ENCODE measurements around the gene EMC9. TPM values are rescaled to one million over a fixed set of nuclear protein-coding genes. Genes with fewer than 3 reads are reported as not detected.

Gene EMC9
- total RNA-seq, 6 experiments from 2014 or later: 13.2 to 17.0 (median 15.3) TPM

DNA sequence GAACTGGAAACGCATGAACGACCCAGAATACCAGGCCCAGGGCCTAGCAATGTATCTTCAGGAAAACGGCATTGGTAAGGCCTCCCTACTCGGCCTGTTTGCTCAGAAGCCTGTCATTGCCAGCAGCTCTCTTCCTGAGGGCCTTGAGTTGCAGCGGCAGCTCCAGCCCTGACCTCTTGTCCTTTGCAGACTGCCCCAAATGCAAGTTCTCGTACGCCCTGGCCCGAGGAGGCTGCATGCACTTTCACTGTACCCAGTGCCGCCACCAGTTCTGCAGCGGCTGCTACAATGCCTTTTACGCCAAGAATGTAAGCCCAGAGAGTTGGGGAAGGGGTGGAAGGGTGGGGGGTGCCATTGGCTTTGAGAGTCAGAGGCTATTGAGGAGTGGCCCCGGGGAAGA lies 15.9 kb upstream of the EMC9 start:
- Mint-ChIP-seq H3K27ac (no peak overlapping the region), H3K27me3 (ENCODE audit: insufficient read depth) (peaks cover 3% of the 10 kb centered on the region; the same call in 1 of the 2 replicates), H3K36me3 (ENCODE audit: low read depth) (peaks cover 34% of the 10 kb centered on the region)

DNA sequence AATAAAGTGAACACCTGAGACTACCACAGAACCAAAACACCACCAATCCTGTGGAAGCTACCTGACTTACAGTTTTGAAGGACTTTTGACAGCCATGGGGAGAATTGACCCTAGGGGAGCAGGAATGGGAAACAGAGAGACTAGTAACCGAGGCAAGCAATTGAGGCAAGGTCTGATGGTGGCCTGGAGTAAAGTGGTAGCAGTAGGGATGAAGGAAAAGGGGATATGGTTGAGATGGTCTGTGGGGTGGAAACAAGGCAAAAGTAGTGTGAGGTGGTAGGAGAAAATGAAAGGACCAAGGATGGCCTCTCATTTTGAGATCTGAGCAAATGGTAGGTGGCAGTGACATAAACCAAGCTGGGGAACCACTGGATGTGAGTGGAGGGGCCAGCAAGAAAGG lies 15.4 kb upstream of the EMC9 start:
- H3K27ac Mint-ChIP-seq: no peak overlapping the region
- no peaks in the 10 kb centered on the region for H3K9me3 Mint-ChIP-seq
- peaks cover 3% of the 10 kb centered on the region; the same call in 1 of the 2 replicates for H3K27me3 Mint-ChIP-seq (ENCODE audit: insufficient read depth)
- TF ChIP-seq, protein P1, sequence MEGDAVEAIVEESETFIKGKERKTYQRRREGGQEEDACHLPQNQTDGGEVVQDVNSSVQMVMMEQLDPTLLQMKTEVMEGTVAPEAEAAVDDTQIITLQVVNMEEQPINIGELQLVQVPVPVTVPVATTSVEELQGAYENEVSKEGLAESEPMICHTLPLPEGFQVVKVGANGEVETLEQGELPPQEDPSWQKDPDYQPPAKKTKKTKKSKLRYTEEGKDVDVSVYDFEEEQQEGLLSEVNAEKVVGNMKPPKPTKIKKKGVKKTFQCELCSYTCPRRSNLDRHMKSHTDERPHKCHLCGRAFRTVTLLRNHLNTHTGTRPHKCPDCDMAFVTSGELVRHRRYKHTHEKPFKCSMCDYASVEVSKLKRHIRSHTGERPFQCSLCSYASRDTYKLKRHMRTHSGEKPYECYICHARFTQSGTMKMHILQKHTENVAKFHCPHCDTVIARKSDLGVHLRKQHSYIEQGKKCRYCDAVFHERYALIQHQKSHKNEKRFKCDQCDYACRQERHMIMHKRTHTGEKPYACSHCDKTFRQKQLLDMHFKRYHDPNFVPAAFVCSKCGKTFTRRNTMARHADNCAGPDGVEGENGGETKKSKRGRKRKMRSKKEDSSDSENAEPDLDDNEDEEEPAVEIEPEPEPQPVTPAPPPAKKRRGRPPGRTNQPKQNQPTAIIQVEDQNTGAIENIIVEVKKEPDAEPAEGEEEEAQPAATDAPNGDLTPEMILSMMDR (IDR thresholded peaks at IDR 0.05): no peak
- peaks cover 13% of the 10 kb centered on the region for H3K4me1 Mint-ChIP-seq (ENCODE audit: low read depth)
- DNase-seq: no peak
- H3K36me3 Mint-ChIP-seq (ENCODE audit: low read depth): peaks cover 29% of the 10 kb centered on the region
- H3K4me3 Mint-ChIP-seq: no peak overlapping the region

More for the DNA sequence above, 15.9 kb upstream of the EMC9 start:
- Mint-ChIP-seq H3K4me1 (ENCODE audit: low read depth) (peaks cover 18% of the 10 kb centered on the region), H3K4me3 (no peak overlapping the region), H3K9me3 (no peaks in the 10 kb centered on the region)
- TF ChIP-seq, protein P1 (IDR thresholded peaks at IDR 0.05): no peak
- DNase-seq: no peak

DNA sequence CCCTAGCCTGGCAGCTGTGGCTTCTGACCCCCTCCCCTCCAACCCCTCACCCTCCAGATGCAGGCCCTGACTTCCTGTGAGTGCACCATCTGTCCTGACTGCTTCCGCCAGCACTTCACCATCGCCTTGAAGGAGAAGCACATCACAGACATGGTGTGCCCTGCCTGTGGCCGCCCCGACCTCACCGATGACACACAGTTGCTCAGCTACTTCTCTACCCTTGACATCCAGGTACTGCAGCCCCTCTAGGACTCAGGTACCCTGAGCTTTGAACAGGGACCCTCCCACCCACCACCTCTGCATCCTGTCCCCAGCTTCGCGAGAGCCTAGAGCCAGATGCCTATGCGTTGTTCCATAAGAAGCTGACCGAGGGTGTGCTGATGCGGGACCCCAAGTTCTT lies 13.7 kb upstream of the EMC9 start:
- TF ChIP-seq, protein P1 (IDR thresholded peaks at IDR 0.05): no peak
- no peak overlapping the region for H3K27ac Mint-ChIP-seq
- no peak for DNase-seq
- no peak overlapping the region for H3K4me3 Mint-ChIP-seq
- no peaks in the 10 kb centered on the region for H3K4me1 Mint-ChIP-seq (ENCODE audit: low read depth)
- peaks cover 3% of the 10 kb centered on the region; the same call in 1 of the 2 replicates for H3K27me3 Mint-ChIP-seq (ENCODE audit: insufficient read depth)
- H3K36me3 Mint-ChIP-seq (ENCODE audit: low read depth): peaks cover 28% of the 10 kb centered on the region
- H3K9me3 Mint-ChIP-seq: no peaks in the 10 kb centered on the region

DNA sequence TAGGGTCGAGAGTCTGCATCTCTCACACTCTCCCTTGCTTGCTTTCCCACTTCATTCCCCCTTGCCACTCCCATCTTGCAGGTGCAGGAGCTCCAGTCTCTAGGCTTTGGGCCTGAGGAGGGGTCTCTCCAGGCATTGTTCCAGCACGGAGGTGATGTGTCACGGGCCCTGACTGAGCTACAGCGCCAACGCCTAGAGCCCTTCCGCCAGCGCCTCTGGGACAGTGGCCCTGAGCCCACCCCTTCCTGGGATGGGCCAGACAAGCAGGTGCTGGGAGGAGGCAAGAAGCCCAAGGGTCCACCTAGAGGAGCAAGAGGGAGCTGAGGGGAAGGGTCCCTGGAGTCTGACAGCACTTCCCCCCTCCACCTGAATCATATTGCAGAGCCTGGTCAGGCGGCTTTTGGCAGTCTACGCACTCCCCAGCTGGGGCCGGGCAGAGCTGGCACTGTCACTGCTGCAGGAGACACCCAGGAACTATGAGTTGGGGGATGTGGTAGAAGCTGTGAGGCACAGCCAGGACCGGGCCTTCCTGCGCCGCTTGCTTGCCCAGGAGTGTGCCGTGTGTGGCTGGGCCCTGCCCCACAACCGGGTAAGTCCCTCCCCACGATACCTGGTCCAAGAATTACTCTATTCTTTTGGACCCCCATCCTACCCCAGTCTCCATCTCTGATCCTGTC lies 10.2 kb upstream of the EMC9 start:
- H3K27ac Mint-ChIP-seq: no peak overlapping the region
- peaks cover 14% of the 10 kb centered on the region for H3K36me3 Mint-ChIP-seq (ENCODE audit: low read depth)
- no peak overlapping the region for H3K4me3 Mint-ChIP-seq
- peaks cover 12% of the 10 kb centered on the region for H3K4me1 Mint-ChIP-seq (ENCODE audit: low read depth)
- TF ChIP-seq, protein P1 (IDR thresholded peaks at IDR 0.05): no peak
- peaks cover 3% of the 10 kb centered on the region for H3K27me3 Mint-ChIP-seq (ENCODE audit: insufficient read depth)
- no peaks in the 10 kb centered on the region for H3K9me3 Mint-ChIP-seq
- DNase-seq: no peak

DNA sequence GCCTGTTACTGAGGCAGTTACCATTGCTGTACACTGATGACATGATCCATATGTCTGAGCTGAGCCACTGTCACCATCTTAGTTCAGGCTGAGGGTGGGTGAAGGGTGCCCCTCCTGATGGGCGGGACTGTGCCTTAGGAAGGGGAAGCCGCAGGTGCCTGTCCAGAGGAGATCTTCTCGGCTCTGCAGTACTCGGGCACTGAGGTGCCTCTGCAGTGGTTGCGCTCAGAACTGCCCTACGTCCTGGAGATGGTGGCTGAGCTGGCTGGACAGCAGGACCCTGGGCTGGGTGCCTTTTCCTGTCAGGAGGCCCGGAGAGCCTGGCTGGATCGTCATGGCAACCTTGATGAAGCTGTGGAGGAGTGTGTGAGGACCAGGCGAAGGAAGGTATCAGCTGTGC lies 9.6 kb upstream of the EMC9 start:
- H3K27me3 Mint-ChIP-seq (ENCODE audit: insufficient read depth): peaks cover 5% of the 10 kb centered on the region
- H3K4me1 Mint-ChIP-seq (ENCODE audit: low read depth): peaks cover 14% of the 10 kb centered on the region
- TF ChIP-seq, protein P1 (IDR thresholded peaks at IDR 0.05): no peak
- no peak for DNase-seq
- no peaks in the 10 kb centered on the region for H3K9me3 Mint-ChIP-seq
- H3K27ac Mint-ChIP-seq: no peak overlapping the region
- H3K4me3 Mint-ChIP-seq: no peak overlapping the region
- H3K36me3 Mint-ChIP-seq (ENCODE audit: low read depth): peaks cover 13% of the 10 kb centered on the region

Data from HFFc6 (cell line).